PFSK-1 (cell line): ENCODE measurements around the gene SHISAL2A.

Experiments
- FOXP2 ChIP-seq: optimal IDR thresholded peaks from 2 replicates; pipeline ENCODE3; 2011; ENCODE audit warnings: borderline replicate concordance, control low read depth, inconsistent platforms; ENCODE audit not compliant: insufficient read depth; ENCODE audit errors: extremely low read length, extremely low read depth
- POLR2AphosphoS5 ChIP-seq: IDR thresholded peaks from 2 replicates; pipeline ENCODE4 v1.6.1; 2012; ENCODE audit warnings: low read depth, mild to moderate bottlenecking, control low read depth, low read length, moderate library complexity
- REST ChIP-seq, 2 experiments: IDR thresholded peaks; 2 replicates each; pipeline versions ENCODE4 v1.6.1 to v1.8.0; 2011 to 2012; ENCODE audit warnings: low read depth in 2 of 2, low read length in 2 of 2, control low read depth in 1 of 2, inconsistent platforms in 1 of 2, mild to moderate bottlenecking in 1 of 2, moderate library complexity in 1 of 2; ENCODE audit not compliant: insufficient read depth in 1 of 2
- SIN3A ChIP-seq: IDR thresholded peaks from 2 replicates; pipeline ENCODE4 v1.6.1; 2012; ENCODE audit warnings: mild to moderate bottlenecking, low read length, moderate library complexity, borderline replicate concordance; ENCODE audit not compliant: insufficient read depth
- TAF1 ChIP-seq: IDR thresholded peaks from 2 replicates; pipeline ENCODE4 v1.6.1; 2012; ENCODE audit warnings: low read length, control low read depth, borderline replicate concordance; ENCODE audit not compliant: insufficient read depth

The SHISAL2A gene

GRCh38 chr1:52603630-52604029 is 29.3 kb upstream of the SHISAL2A start:
- TF ChIP-seq TAF1 = no peak

- TF ChIP-seq POLR2AphosphoS5 (no peak), FOXP2 (no peak), REST (IDR thresholded peaks at IDR 0.05; ENCODE audit: insufficient read depth in 1 of 2, low read depth in 2 of 2, low read length in 2 of 2) (no peak), SIN3A (no peak), TAF1 (no peak)
Measured at GRCh38 chr1:52604063-52604770, 28.8 kb upstream of the SHISAL2A start.

- TF ChIP-seq FOXP2 = no peak
- no peak for TF ChIP-seq TAF1
- TF ChIP-seq SIN3A = no peak
- TF ChIP-seq POLR2AphosphoS5 = no peak
- TF ChIP-seq REST (IDR thresholded peaks at IDR 0.05; ENCODE audit: insufficient read depth in 1 of 2, low read depth in 2 of 2, low read length in 2 of 2) = no peak
Measured at GRCh38 chr1:52613636-52614373, 19.2 kb upstream of the SHISAL2A start.

GRCh38 chr1:52614671-52615070 is 18.3 kb upstream of the SHISAL2A start:
- TF ChIP-seq REST (IDR thresholded peaks at IDR 0.05; ENCODE audit: insufficient read depth in 1 of 2, low read depth in 2 of 2, low read length in 2 of 2) = no peak
- TF ChIP-seq POLR2AphosphoS5 = no peak
- no peak for TF ChIP-seq SIN3A
- TF ChIP-seq TAF1 = no peak
- TF ChIP-seq FOXP2 = no peak

GRCh38 chr1:52615489-52616042 is 17.4 kb upstream of the SHISAL2A start:
- TF ChIP-seq REST (IDR thresholded peaks at IDR 0.05; ENCODE audit: insufficient read depth in 1 of 2, low read depth in 2 of 2, low read length in 2 of 2) = no peak
- no peak for TF ChIP-seq TAF1
- TF ChIP-seq SIN3A = no peak
- TF ChIP-seq POLR2AphosphoS5 = no peak
- TF ChIP-seq FOXP2 = no peak
